ENCODE data around the gene MYF5.

- TF ChIP-seq POLR2A (IDR thresholded peaks at IDR 0.05): no peak
- TF ChIP-seq CTCF (IDR thresholded peaks at IDR 0.05): no peak
- no peak for TF ChIP-seq EP300 (IDR thresholded peaks at IDR 0.05)
Observed at GRCh38 chr12:80766210-80766609, 49.5 kb downstream of the MYF5 start.
